ENCODE data around the gene UNC93B1.
"Not testable (repeated sequence)": the region's sequence is repeated elsewhere in the genome, so short reads cannot be mapped to it uniquely, and the experiment has no call there.

DNA sequence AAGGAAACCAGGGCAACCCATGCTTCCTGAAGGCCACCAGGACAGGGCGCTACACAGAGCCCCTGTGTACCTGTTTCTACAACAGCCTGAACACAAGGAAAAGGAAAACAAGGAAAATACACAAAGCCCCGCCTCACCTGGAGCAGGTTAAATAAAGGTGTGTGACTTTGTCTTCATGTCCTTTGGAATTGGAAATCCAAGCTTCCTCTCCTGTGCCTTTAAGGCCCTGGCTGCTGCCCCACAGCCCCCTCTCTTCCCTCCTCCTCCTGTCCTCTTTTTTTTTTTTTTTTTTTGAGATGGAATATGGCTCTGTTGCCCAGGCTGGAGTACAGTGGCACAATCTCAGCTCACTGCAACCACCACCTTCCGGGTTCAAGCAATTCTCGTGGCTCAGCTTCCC is 57.5 kb downstream of the UNC93B1 start:
- TF ChIP-seq CBX2 (IDR thresholded peaks at IDR 0.05; ENCODE audit: borderline replicate concordance, low read depth); CTCF (IDR thresholded peaks at IDR 0.05); FOSL2 (IDR thresholded peaks at IDR 0.05); FOSL2 (CRISPR knock-in tag; IDR thresholded peaks at IDR 0.05); MYC (IDR thresholded peaks at IDR 0.05; ENCODE audit: borderline replicate concordance, low read length): not testable (repeated sequence)

Data from A549 (cell line).